Naive thymus-derived CD8-positive, alpha-beta T cell (primary cell): Measurements from ENCODE around the gene CCNT2. TPM values are rescaled to one million over a fixed set of nuclear protein-coding genes. Genes with fewer than 3 reads are reported as not detected.

Experiments
- ATAC-seq, 2 donors: fragments of 150-1000 bp; cut with Tn5 transposase in 1 of 2; sonication (Bioruptor Pico), chemical (Tn5 transposase) in 1 of 2; 1 replicate in 1 of 2; 2 replicates in 1 of 2; pipeline ENCODE4 v1.10.0; 2021; ENCODE audit warnings: mild to moderate bottlenecking in 2 of 2, moderate library complexity in 2 of 2
- POLR2A ChIA-PET: fragments of 350-600 bp; sonication (Branson Sonifier 250); formaldehyde crosslinking; loops from one replicate; lab custom pipeline; 2021; ENCODE audit warnings: antibody characterized with exemption; lab: Charles Lee
- DNase-seq, 10 donors: peaks; one replicate each; pipeline versions ENCODE4 v3.0.0 to v3.0.0-alpha.2; 2020 to 2022
- H3K27ac Mint-ChIP-seq, 10 donors: one replicate each; pipeline ENCODE4 v1.8.0; 2020 to 2022; ENCODE audit warnings: mild to moderate bottlenecking in 10 of 10, mixed read lengths in 10 of 10, moderate library complexity in 4 of 10, inconsistent platforms in 1 of 10
- H3K27me3 Mint-ChIP-seq, 5 donors: one replicate each; pipeline ENCODE4 v1.8.0; 2021 to 2022; ENCODE audit warnings: mixed read lengths in 5 of 5
- H3K36me3 Mint-ChIP-seq, 3 donors: one replicate each; pipeline ENCODE4 v1.8.0; 2020 to 2022; ENCODE audit warnings: mixed read lengths in 3 of 3, mild to moderate bottlenecking in 2 of 3, inconsistent platforms in 1 of 3
- H3K4me1 Mint-ChIP-seq, 4 donors: one replicate each; pipeline ENCODE4 v1.8.0; 2021 to 2022; ENCODE audit warnings: mixed read lengths in 4 of 4
- H3K4me3 Mint-ChIP-seq, 10 donors: one replicate each; pipeline ENCODE4 v1.8.0; 2020 to 2022; ENCODE audit warnings: mild to moderate bottlenecking in 10 of 10, mixed read lengths in 10 of 10, moderate library complexity in 6 of 10, inconsistent platforms in 1 of 10
- H3K9me3 Mint-ChIP-seq, 9 donors: one replicate each; pipeline ENCODE4 v1.8.0; 2020 to 2022; ENCODE audit warnings: mixed read lengths in 9 of 9, mild to moderate bottlenecking in 3 of 9, inconsistent platforms in 1 of 9, moderate library complexity in 1 of 9
- polyA plus RNA-seq, 3 donors: library from polyadenylated mRNA; unstranded; fragments of 300-500 nt; fragmentation: Illumina TruSeq; gene quantifications; one replicate each; pipeline ENCODE4 v1.2.3, GENCODE V29; 2021
- total RNA-seq, 8 experiments: library from RNA in 2 of 8; stranded (reverse) in 2 of 8; gene quantifications; one replicate each; pipeline ENCODE4 v1.2.3 and lab custom pipeline; 2021 to 2026

CCNT2 gene
- total RNA-seq, result 10 to 100 TPM; 71.9 to 80.1 TPM
- 10 to 100 TPM; 17.5 to 21.9 (median 20.7) TPM for polyA plus RNA-seq
- total RNA-seq (lab: John Stamatoyannopoulos, UW), result 72.6 to 132 (median 82.3) reads per million in 6 experiments

- ATAC-seq (peak; percentile 81 to 83), DNase-seq (peak; percentile 99 to 100 (median 100))
- Mint-ChIP-seq H3K4me3 (peak within 1 kb of the TSS; percentile 91 to 99 (median 97)), H3K9me3 (peaks cover 0 to under 1% (median 0%) of the 10 kb centered on the region in 9 donors), H3K36me3 (peaks cover 7 to 18% (median 13%) of the 10 kb centered on the region in 3 donors), H3K27ac (peak within 1 kb of the TSS; percentile 95 to 100 (median 99)), H3K27me3 (peaks cover 0 to 3% (median 0%) of the 10 kb centered on the region in 5 donors), H3K4me1 (peaks cover 17 to 63% (median 42%) of the 10 kb centered on the region in 4 donors)
- POLR2A ChIA-PET, result interaction anchor here (0.6 to 1.8 kb wide), 12 partner anchors 27 to 957 kb away, joined by 3 to 7 read pairs (median 4); partner anchors contain the start of genes R3HDM1, RAB3GAP1 and ZRANB3
Observed at GRCh38 chr2:134918526-134919340, at the start of gene CCNT2. CCNT2 (plus strand) TSS chr2:134918822; CDS start chr2:134918855, 33 bp downstream.

DNA sequence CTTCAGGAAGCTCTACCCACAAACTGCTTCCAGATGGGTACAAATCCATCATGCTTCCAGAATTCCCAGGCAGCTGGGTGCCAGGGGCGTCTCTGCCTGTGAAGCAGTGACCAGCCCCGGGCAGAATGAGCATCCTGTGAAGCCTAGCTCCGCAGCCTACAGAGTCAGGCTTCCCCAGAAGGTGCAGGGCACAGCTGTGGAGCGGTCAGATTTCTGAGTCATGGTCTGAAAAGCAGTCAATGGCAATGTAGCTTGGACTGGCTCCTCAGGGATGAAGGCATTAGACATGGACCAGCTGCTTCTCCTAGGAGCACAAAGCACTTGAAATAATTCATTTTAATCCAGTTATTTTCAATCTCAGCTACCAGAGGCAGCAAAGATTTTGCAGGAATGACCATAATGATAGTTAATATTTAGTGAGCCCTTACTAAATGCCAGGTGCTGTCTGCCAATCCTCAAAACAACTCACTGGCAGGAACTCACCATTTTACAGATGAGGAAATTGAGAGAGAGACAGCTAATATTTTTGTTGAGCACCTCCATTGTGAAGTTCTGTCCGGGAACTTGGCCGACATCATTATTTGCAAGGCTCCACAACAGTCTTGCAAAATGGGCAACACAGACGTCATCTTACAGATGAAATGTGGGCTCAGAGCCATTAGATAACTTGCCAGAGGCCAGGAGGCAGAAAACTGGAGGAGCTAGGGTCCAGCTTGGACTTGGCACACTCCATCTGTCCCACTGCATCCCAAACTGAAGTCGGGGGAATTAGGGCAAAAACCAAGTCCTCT lies 48.5 kb upstream of the CCNT2 start:
- no peak for DNase-seq
- Mint-ChIP-seq H3K9me3 (peaks cover 0 to 4% (median 0%) of the 10 kb centered on the region in 9 donors), H3K4me1 (no peaks in the 10 kb centered on the region), H3K36me3 (peaks cover 2 to 23% (median 5%) of the 10 kb centered on the region in 3 donors), H3K4me3 (no peak overlapping the region), H3K27me3 (no peaks in the 10 kb centered on the region), H3K27ac (no peak overlapping the region)
- ATAC-seq, result no peak
- POLR2A ChIA-PET, result no interaction called here

DNA sequence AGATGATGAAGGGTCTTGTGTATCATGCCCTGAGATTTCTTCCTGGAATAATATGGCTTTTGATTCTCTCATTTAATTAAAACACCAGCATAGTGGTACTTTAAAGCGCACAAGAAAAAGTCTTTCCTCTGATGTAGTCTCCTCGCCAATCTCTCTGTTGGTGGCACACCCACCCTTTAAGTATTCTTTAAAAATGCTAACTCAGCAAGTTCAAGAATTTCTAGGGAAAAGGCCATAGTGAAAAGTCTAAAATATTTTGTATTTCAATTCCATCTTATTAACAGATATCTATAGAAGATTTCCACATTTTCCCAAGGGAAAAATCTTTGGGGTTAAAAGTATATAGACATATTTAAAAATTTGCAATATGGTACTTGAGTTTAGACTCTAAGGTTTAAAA lies 45.5 kb upstream of the CCNT2 start:
- no peak overlapping the region for H3K4me3 Mint-ChIP-seq
- POLR2A ChIA-PET, result no interaction called here
- ATAC-seq (no peak), DNase-seq (no peak)
- no peaks in the 10 kb centered on the region for H3K27me3 Mint-ChIP-seq
- no peak overlapping the region for H3K27ac Mint-ChIP-seq
- H3K4me1 Mint-ChIP-seq, result no peaks in the 10 kb centered on the region
- peaks cover 0 to 15% (median 10%) of the 10 kb centered on the region in 9 donors for H3K9me3 Mint-ChIP-seq
- H3K36me3 Mint-ChIP-seq, result peaks cover 0 to 26% (median 14%) of the 10 kb centered on the region in 3 donors

- Mint-ChIP-seq H3K9me3 (peaks cover 8 to 34% (median 26%) of the 10 kb centered on the region in 9 donors), H3K4me3 (no peak overlapping the region), H3K4me1 (no peaks in the 10 kb centered on the region), H3K36me3 (peaks cover 2 to 35% (median 30%) of the 10 kb centered on the region in 3 donors), H3K27me3 (no peaks in the 10 kb centered on the region), H3K27ac (no peak overlapping the region)
- ATAC-seq (no peak), DNase-seq (no peak)
- POLR2A ChIA-PET, result no interaction called here
Observed at GRCh38 chr2:134875309-134875708, 43.3 kb upstream of the CCNT2 start.

- POLR2A ChIA-PET, result no interaction called here
- Mint-ChIP-seq H3K36me3 (peaks cover 3 to 30% (median 26%) of the 10 kb centered on the region in 3 donors), H3K4me1 (no peaks in the 10 kb centered on the region), H3K27me3 (peaks cover 0 to 2% (median 0%) of the 10 kb centered on the region in 5 donors), H3K4me3 (no peak overlapping the region), H3K27ac (no peak overlapping the region), H3K9me3 (peaks cover 9 to 26% (median 19%) of the 10 kb centered on the region in 9 donors)
- DNase-seq (no peak), ATAC-seq (no peak)
Observed at GRCh38 chr2:134882773-134883172, 35.8 kb upstream of the CCNT2 start.

GRCh38 chr2:134883552-134884293 lies 34.9 kb upstream of the CCNT2 start:
- DNase-seq (no peak), ATAC-seq (no peak)
- no peak overlapping the region for H3K27ac Mint-ChIP-seq
- peaks cover 0 to 2% (median 0%) of the 10 kb centered on the region in 5 donors for H3K27me3 Mint-ChIP-seq
- H3K4me1 Mint-ChIP-seq, result no peaks in the 10 kb centered on the region
- peaks cover 4 to 19% (median 11%) of the 10 kb centered on the region in 9 donors for H3K9me3 Mint-ChIP-seq
- H3K36me3 Mint-ChIP-seq, result peaks cover 3 to 32% (median 21%) of the 10 kb centered on the region in 3 donors
- POLR2A ChIA-PET, result no interaction called here
- no peak overlapping the region for H3K4me3 Mint-ChIP-seq

- ATAC-seq, result no peak
- POLR2A ChIA-PET, result no interaction called here
- no peak overlapping the region for H3K27ac Mint-ChIP-seq
Observed at GRCh38 chr2:134884435-134884834, 34.2 kb upstream of the CCNT2 start.

DNA sequence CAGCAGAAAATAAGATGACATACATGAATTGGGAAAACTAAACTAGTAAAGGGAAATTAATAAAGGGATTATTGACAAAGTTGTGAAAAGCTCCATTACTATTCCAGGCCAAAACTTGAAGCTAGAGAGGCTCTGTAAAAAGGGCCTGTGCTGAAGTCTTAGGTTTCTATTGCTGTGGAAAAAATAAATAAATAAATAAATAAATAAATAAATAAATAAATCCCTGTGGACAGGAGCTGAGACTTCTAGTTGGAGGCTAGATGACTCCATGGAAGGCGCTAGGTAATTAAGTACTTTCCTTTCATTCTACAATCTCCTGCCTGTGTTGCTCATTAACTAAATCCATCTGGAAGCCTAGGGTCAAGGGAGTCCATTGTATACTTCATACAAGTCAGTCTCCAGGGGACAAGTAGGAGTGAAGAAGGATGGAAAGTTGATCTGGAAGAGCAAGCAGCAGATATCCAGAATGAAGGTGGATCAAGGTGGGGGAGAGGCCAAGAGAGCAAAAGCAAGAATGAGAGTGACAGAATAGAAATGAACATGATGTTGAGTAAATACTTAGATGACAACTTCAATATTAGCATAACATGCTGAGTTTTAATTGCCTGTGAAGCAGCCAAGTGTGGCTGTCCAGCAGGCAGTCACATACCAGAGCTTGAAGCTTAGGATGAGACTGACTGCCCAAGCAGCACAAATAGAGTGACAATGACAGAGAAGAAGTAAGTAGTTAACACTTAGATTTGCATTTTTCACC lies 26.2 kb upstream of the CCNT2 start:
- Mint-ChIP-seq H3K27me3 (no peaks in the 10 kb centered on the region), H3K27ac (no peak overlapping the region), H3K4me3 (no peak overlapping the region), H3K4me1 (no peaks in the 10 kb centered on the region), H3K9me3 (no peaks in the 10 kb centered on the region), H3K36me3 (peaks cover 0 to 8% (median 0%) of the 10 kb centered on the region in 3 donors)
- no peak for DNase-seq
- no peak for ATAC-seq
- POLR2A ChIA-PET, result no interaction called here

More at GRCh38 chr2:134884435-134884834, 34.2 kb upstream of the CCNT2 start:
- H3K36me3 Mint-ChIP-seq, result peaks cover 3 to 27% (median 14%) of the 10 kb centered on the region in 3 donors
- no peak overlapping the region for H3K4me3 Mint-ChIP-seq
- H3K9me3 Mint-ChIP-seq, result peaks cover 3 to 12% (median 8%) of the 10 kb centered on the region in 9 donors
- no peak for DNase-seq
- H3K27me3 Mint-ChIP-seq, result peaks cover 0 to 2% (median 0%) of the 10 kb centered on the region in 5 donors
- H3K4me1 Mint-ChIP-seq, result no peaks in the 10 kb centered on the region

GRCh38 chr2:134897932-134898331 lies 20.7 kb upstream of the CCNT2 start:
- Mint-ChIP-seq H3K36me3 (no peaks in the 10 kb centered on the region), H3K4me3 (no peak overlapping the region), H3K27ac (no peak overlapping the region), H3K4me1 (no peaks in the 10 kb centered on the region), H3K9me3 (no peaks in the 10 kb centered on the region), H3K27me3 (no peaks in the 10 kb centered on the region)
- peak in 3 of 10 donors; percentile 14 to 30 (median 16) for DNase-seq
- ATAC-seq, result no peak
- POLR2A ChIA-PET, result no interaction called here

- Mint-ChIP-seq H3K4me3 (no peak overlapping the region), H3K27ac (no peak overlapping the region), H3K4me1 (peaks cover 0 to 2% (median 0%) of the 10 kb centered on the region in 4 donors), H3K9me3 (no peaks in the 10 kb centered on the region), H3K27me3 (no peaks in the 10 kb centered on the region), H3K36me3 (peaks cover 0 to 5% (median 0%) of the 10 kb centered on the region in 3 donors)
- no peak for ATAC-seq
- no peak for DNase-seq
- POLR2A ChIA-PET, result no interaction called here
Observed at GRCh38 chr2:134899204-134899603, 19.4 kb upstream of the CCNT2 start.

- POLR2A ChIA-PET, result no interaction called here
- Mint-ChIP-seq H3K27ac (no peak overlapping the region), H3K36me3 (peaks cover 0 to 5% (median 0%) of the 10 kb centered on the region in 3 donors), H3K9me3 (no peaks in the 10 kb centered on the region), H3K4me3 (no peak overlapping the region), H3K4me1 (peaks cover 0 to 2% (median 0%) of the 10 kb centered on the region in 4 donors), H3K27me3 (no peaks in the 10 kb centered on the region)
- ATAC-seq (no peak), DNase-seq (no peak)
Observed at GRCh38 chr2:134900151-134900550, 18.5 kb upstream of the CCNT2 start.
